Measurements from ENCODE around the gene CCDC91. TPM values are rescaled to one million over a fixed set of nuclear protein-coding genes. Genes with fewer than 3 reads are reported as not detected.

The CCDC91 gene
- total and polyA plus RNA-seq, 4 donors = 13.4 to 41.3 (median 23.3) TPM

DNA sequence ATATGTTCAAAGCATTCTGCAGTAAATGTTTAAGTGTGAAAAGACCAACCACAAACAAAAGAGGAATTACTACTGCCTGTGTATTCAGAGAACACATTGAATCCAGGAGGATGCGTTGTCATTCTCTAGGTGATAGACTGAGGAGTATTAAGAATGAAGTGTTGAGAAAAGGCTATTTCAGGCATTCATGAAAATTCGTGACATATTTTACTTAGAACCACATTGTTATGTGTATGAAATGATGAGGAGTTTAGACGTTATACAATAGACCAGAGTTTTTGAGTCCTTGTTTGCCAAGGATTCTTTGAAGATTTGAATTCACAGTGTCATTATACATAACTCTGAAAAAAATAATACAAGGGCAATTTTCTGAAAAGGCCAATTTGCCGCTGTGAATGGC, 251.8 kb downstream of the CCDC91 start:
- no peaks in the 10 kb centered on the region for H3K27me3 ChIP-seq (ENCODE audit: control insufficient read depth in 3 of 3, insufficient read depth in 3 of 3, low read length in 2 of 3)
- no peak for ATAC-seq (ENCODE audit: insufficient read depth, low FRiP score)
- DNase-seq = no peak
- no peaks in the 10 kb centered on the region for H3K36me3 ChIP-seq (ENCODE audit: control insufficient read depth in 4 of 4, insufficient read depth in 4 of 4, low read length in 4 of 4)
- H3K9ac ChIP-seq (ENCODE audit: insufficient read depth in 1 of 2, low read length in 2 of 2) = no peak overlapping the region
- peaks cover 0 to 3% (median 0%) of the 10 kb centered on the region in 5 donors for H3K4me1 ChIP-seq (ENCODE audit: control insufficient read depth in 5 of 5, insufficient read depth in 5 of 5, low read length in 5 of 5)
- 88 to 94% methylated on average over 4 of the region's 4 CpGs for WGBS, 2 donors
- no peaks in the 10 kb centered on the region for H3K9me3 ChIP-seq (ENCODE audit: control insufficient read depth in 4 of 4, insufficient read depth in 3 of 4, low read length in 3 of 4)
- TF ChIP-seq, protein P1, sequence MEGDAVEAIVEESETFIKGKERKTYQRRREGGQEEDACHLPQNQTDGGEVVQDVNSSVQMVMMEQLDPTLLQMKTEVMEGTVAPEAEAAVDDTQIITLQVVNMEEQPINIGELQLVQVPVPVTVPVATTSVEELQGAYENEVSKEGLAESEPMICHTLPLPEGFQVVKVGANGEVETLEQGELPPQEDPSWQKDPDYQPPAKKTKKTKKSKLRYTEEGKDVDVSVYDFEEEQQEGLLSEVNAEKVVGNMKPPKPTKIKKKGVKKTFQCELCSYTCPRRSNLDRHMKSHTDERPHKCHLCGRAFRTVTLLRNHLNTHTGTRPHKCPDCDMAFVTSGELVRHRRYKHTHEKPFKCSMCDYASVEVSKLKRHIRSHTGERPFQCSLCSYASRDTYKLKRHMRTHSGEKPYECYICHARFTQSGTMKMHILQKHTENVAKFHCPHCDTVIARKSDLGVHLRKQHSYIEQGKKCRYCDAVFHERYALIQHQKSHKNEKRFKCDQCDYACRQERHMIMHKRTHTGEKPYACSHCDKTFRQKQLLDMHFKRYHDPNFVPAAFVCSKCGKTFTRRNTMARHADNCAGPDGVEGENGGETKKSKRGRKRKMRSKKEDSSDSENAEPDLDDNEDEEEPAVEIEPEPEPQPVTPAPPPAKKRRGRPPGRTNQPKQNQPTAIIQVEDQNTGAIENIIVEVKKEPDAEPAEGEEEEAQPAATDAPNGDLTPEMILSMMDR (IDR thresholded peaks at IDR 0.05; ENCODE audit: control extremely low read depth, extremely low read depth) = no peak
- H3K4me3 ChIP-seq = no peak overlapping the region
- no peak overlapping the region for H3K27ac ChIP-seq (ENCODE audit: low read depth in 1 of 2, low read length in 1 of 2)

DNA sequence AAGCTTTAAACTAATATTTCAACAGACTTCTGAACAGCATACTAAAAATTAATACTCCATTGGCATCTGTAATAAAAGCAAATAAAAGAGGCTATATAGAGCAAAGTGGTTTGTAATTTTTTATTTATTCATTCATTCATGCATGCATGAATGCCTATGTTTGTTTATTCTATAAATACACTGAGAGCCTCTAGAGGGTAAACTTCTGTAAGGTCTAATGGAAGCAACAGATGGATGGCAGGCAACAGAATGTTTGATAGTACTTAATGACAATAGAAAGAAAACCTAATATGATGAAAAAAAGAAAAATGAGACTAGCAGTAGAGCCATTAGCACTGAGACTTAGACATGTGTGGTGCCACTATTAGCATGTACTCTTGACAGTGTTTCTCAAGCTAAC, 253.1 kb downstream of the CCDC91 start:
- Histone ChIP-seq H3K9me3 (ENCODE audit: control insufficient read depth in 4 of 4, insufficient read depth in 3 of 4, low read length in 3 of 4) (no peaks in the 10 kb centered on the region), H3K9ac (ENCODE audit: insufficient read depth in 1 of 2, low read length in 2 of 2) (no peak overlapping the region), H3K27me3 (ENCODE audit: control insufficient read depth in 3 of 3, insufficient read depth in 3 of 3, low read length in 2 of 3) (no peaks in the 10 kb centered on the region), H3K4me1 (ENCODE audit: control insufficient read depth in 5 of 5, insufficient read depth in 5 of 5, low read length in 5 of 5) (peaks cover 0 to 3% (median 0%) of the 10 kb centered on the region in 5 donors), H3K36me3 (ENCODE audit: control insufficient read depth in 4 of 4, insufficient read depth in 4 of 4, low read length in 4 of 4) (no peaks in the 10 kb centered on the region), H3K4me3 (no peak overlapping the region), H3K27ac (ENCODE audit: low read depth in 1 of 2, low read length in 1 of 2) (no peak overlapping the region)
- TF ChIP-seq, protein P1 (IDR thresholded peaks at IDR 0.05; ENCODE audit: control extremely low read depth, extremely low read depth) = no peak
- ATAC-seq (ENCODE audit: insufficient read depth, low FRiP score) = no peak
- DNase-seq = no peak

DNA sequence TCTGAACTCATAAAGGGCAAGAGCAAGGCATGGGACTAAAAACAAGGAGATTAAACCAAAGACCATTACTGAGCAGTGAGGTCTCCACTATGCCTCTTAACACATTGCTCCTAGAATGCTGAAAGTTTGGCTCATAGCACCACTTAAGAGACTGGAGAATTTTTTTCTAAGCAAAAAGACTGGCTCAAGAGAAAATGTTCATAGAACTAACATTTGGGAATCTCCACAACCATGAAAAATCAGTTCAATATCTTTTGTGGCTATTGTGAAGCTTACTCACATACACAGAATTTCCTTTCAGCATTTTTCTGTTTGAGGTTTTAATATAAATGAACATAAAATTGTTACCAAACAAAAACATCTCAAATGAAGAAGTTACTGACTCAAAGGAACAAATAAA, 255.8 kb downstream of the CCDC91 start:
- TF ChIP-seq, protein P1 (IDR thresholded peaks at IDR 0.05; ENCODE audit: control extremely low read depth, extremely low read depth) = no peak
- Histone ChIP-seq H3K9me3 (ENCODE audit: control insufficient read depth in 4 of 4, insufficient read depth in 3 of 4, low read length in 3 of 4) (no peaks in the 10 kb centered on the region), H3K27me3 (ENCODE audit: control insufficient read depth in 3 of 3, insufficient read depth in 3 of 3, low read length in 2 of 3) (no peaks in the 10 kb centered on the region), H3K4me3 (no peak overlapping the region), H3K27ac (ENCODE audit: low read depth in 1 of 2, low read length in 1 of 2) (no peak overlapping the region), H3K4me1 (ENCODE audit: control insufficient read depth in 5 of 5, insufficient read depth in 5 of 5, low read length in 5 of 5) (peaks cover 0 to 3% (median 0%) of the 10 kb centered on the region in 5 donors), H3K9ac (ENCODE audit: insufficient read depth in 1 of 2, low read length in 2 of 2) (no peak overlapping the region), H3K36me3 (ENCODE audit: control insufficient read depth in 4 of 4, insufficient read depth in 4 of 4, low read length in 4 of 4) (no peaks in the 10 kb centered on the region)
- ATAC-seq (ENCODE audit: insufficient read depth, low FRiP score) (no peak), DNase-seq (no peak)

DNA sequence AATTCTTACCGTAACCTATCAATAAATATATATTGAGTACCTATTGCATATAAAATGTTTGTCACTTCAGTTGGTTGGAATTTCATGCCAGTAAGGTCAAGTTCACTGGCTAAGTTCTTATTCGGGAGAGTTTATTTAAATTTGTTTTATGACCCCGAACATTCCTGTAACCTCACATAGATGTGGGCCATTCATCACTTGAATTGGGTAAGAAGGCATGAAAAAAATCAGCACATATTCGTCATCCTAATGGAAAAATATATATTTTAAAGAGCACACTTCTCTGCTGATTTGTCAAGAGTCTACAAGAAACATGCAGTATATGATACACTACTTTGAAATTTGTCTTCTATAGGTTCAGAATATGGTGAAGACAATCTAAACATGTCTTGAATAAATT, 263.4 kb downstream of the CCDC91 start:
- TF ChIP-seq, protein P1 (IDR thresholded peaks at IDR 0.05; ENCODE audit: control extremely low read depth, extremely low read depth) = no peak

More for the DNA sequence above, 263.4 kb downstream of the CCDC91 start:
- ATAC-seq (ENCODE audit: insufficient read depth, low FRiP score) (no peak), DNase-seq (no peak)
- Histone ChIP-seq H3K4me1 (ENCODE audit: control insufficient read depth in 5 of 5, insufficient read depth in 5 of 5, low read length in 5 of 5) (peaks cover 0 to 8% (median 0%) of the 10 kb centered on the region in 5 donors), H3K4me3 (no peak overlapping the region), H3K9me3 (ENCODE audit: control insufficient read depth in 4 of 4, insufficient read depth in 3 of 4, low read length in 3 of 4) (no peaks in the 10 kb centered on the region), H3K27me3 (ENCODE audit: control insufficient read depth in 3 of 3, insufficient read depth in 3 of 3, low read length in 2 of 3) (no peaks in the 10 kb centered on the region), H3K27ac (ENCODE audit: low read depth in 1 of 2, low read length in 1 of 2) (no peak overlapping the region), H3K36me3 (ENCODE audit: control insufficient read depth in 4 of 4, insufficient read depth in 4 of 4, low read length in 4 of 4) (peaks cover 0 to 2% (median 0%) of the 10 kb centered on the region in 4 donors), H3K9ac (ENCODE audit: insufficient read depth in 1 of 2, low read length in 2 of 2) (no peak overlapping the region)
- WGBS, 2 donors = 92 to 97% methylated on average over 4 of the region's 4 CpGs
